Right lobe of liver (tissue), 6 donors: Measurements from ENCODE around the gene SLC7A8. TPM values are rescaled to one million over a fixed set of nuclear protein-coding genes. Genes with fewer than 3 reads are reported as not detected.

Experiments
- ATAC-seq, 4 donors: fragments of 200-7000 bp; cut with Tn5 transposase; one replicate each; pipeline ENCODE4 v1.9.1; 2020; ENCODE audit warnings: mild to moderate bottlenecking in 4 of 4, moderate library complexity in 4 of 4
- DNase-seq, 3 donors: peaks; one replicate each; pipeline ENCODE4 v3.0.0-alpha.2; 2020
- H3K27ac ChIP-seq, 3 donors: fragments of 200-600 bp; one replicate each; pipeline ENCODE4 v1.8.0; 2022
- H3K27me3 ChIP-seq, 2 donors: fragments of 200-600 bp; one replicate each; pipeline ENCODE4 v1.8.0; 2022
- H3K36me3 ChIP-seq, 4 donors: fragments of 200-600 bp; sonication (generic) in 1 of 4; one replicate each; pipeline versions ENCODE4 v1.5.1 to v1.8.0; 2017 to 2022; ENCODE audit warnings: control low read depth in 1 of 4
- H3K4me1 ChIP-seq, 4 donors: fragments of 200-600 bp; sonication (generic) in 1 of 4; one replicate each; pipeline versions ENCODE4 v1.5.1 to v1.8.0; 2017 to 2022; ENCODE audit warnings: control low read depth in 1 of 4
- H3K4me3 ChIP-seq, 3 donors: fragments of 200-600 bp; one replicate each; pipeline ENCODE4 v1.8.0; 2022
- H3K9me3 ChIP-seq, 4 donors: fragments of 200-600 bp; sonication (generic) in 1 of 4; one replicate each; pipeline versions ENCODE4 v1.5.1 to v1.8.0; 2017 to 2022; ENCODE audit warnings: control low read depth in 1 of 4
- CTCF ChIP-seq, 4 donors: fragments of 200-600 bp in 3 of 4; fragments of 450-650 bp in 1 of 4; IDR thresholded peaks; one replicate each; pipeline versions ENCODE4 v1.5.1 to v1.8.0; 2016 to 2022; ENCODE audit warnings: antibody characterized with exemption in 4 of 4, mild to moderate bottlenecking in 2 of 4
- POLR2A ChIP-seq: fragments of 450-650 bp; IDR thresholded peaks from one replicate; pipeline ENCODE4 v1.6.1; 2017; ENCODE audit warnings: antibody characterized with exemption, mild to moderate bottlenecking
- WGBS: methylation state at CpG from one replicate; pipeline ENCODE4 v1.1.6; 2018; ENCODE audit warnings: low coverage, low lambda C conversion rate; ENCODE audit not compliant: insufficient coverage; ENCODE audit errors: missing lambda C conversion rate; 5-methylcytosine and 5-hydroxymethylcytosine counted together
- intact Hi-C, 2 donors: fragments of 100-400 bp; cut with DNase I; formaldehyde crosslinking; loops; one replicate each; pipeline versions ENCODE4 v1.11.2 to v1.14.1; 2022
- total RNA-seq, 6 experiments: library from RNA; depleted of rRNA in 2 of 6; stranded (reverse); fragments of >200 nt in 2 of 6; fragmentation: NEBNext Ultra II Directional in 3 of 6; extraction: Animal tissue kit (Norgen Biotek cat#: 25700) in 3 of 6; gene quantifications; one replicate each; pipeline versions ENCODE4 v1.1.0 to v1.2.4, GENCODE V29; 2016 to 2023
- donor health status: DM: no; HTN: yes; CAD: no.
- donor health status: DM: no; HTN: no; CAD: no.
- donor health status: DM: no; HTN: no; CAD: no.
- donor health status: DM: no; HTN: yes; CAD: no.
- donor health status: DM: no; HTN: yes; CAD: no.

The SLC7A8 gene
- total RNA-seq, 6 experiments from 2014 or later: 3.2 to 10.1 (median 4.4) TPM

DNA sequence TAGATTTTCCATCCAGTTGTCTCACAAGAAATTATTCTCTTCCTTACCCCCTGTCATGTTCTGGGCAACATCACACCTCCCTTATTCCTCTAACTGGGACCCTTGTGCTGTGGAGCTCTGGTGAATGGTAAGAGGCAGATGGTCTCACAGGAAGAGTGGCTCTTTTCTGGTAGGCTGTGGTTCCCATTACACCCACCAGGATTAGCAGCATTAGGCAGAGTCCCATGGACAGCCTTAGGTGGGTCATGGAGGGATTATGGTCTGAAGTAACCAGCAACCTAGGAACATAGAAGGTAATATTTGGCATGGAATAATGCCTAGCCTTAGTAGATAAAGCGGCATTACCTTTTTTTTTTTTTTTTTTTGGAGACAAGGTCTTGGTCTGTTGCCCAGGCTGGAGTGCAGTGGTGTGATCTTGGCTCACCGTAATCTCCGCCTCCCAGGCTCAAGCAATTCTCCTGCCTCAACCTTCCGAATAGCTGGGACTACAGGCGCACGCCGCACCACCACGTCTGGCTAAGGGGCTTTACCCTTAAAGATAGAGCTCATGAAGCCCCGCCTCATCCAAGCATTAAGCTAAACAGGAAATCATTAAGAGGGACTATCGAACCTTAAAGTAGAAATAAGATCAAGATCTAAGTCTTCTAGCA lies 84.1 kb downstream of the SLC7A8 start:
- no peak for ATAC-seq
- 39% methylated on average over 3 of the region's 10 CpGs for WGBS
- DNase-seq: no peak
- Histone ChIP-seq H3K9me3 (no peaks in the 10 kb centered on the region), H3K27ac (no peak overlapping the region), H3K36me3 (peaks cover 0 to 8% (median 3%) of the 10 kb centered on the region in 4 donors), H3K4me3 (no peak overlapping the region), H3K4me1 (peaks cover 0 to 25% (median 3%) of the 10 kb centered on the region in 4 donors), H3K27me3 (no peaks in the 10 kb centered on the region)
- TF ChIP-seq CTCF (IDR thresholded peaks at IDR 0.05): no peak
- no peak for TF ChIP-seq POLR2A
- intact Hi-C loops: no loop called here

DNA sequence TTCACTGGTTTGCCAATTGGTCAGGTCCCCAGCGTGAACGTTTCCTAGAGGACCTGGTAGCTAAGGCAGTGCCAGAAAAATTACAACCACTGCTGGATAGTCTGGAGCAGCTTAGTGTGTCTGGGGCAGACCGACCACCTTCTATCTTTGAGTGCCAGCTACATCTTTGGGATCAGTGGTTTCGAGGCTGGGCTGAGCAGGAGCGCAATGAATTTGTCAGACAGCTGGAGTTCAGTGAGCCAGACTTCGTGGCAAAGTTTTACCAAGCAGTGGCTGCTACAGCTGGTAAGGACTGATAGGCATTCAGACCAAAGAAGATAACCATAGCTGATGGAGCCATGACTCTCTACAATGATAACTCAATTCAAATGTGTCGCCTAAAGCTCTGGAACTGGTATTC lies 85.7 kb downstream of the SLC7A8 start:
- Histone ChIP-seq H3K4me3 (no peak overlapping the region), H3K9me3 (no peaks in the 10 kb centered on the region), H3K27me3 (no peaks in the 10 kb centered on the region), H3K4me1 (peaks cover 0 to 36% (median 8%) of the 10 kb centered on the region in 4 donors), H3K36me3 (peaks cover 0 to 12% (median 3%) of the 10 kb centered on the region in 4 donors), H3K27ac (no peak overlapping the region)
- DNase-seq: no peak
- TF ChIP-seq POLR2A (no peak), CTCF (IDR thresholded peaks at IDR 0.05) (no peak)
- ATAC-seq: no peak
- intact Hi-C loops: no loop called here
- 88% methylated on average over 5 of the region's 7 CpGs for WGBS

GRCh38 chr14:23095196-23096108 lies 88.0 kb downstream of the SLC7A8 start, which contains the start of gene C14orf119:
C14orf119 (plus strand) TSS chr14:23095505; CDS start chr14:23097659, 2,154 bp downstream.
- Histone ChIP-seq H3K4me1 (peaks cover 0 to 36% (median 8%) of the 10 kb centered on the region in 4 donors), H3K9me3 (no peaks in the 10 kb centered on the region), H3K27me3 (no peaks in the 10 kb centered on the region), H3K36me3 (peaks cover 0 to 34% (median 7%) of the 10 kb centered on the region in 4 donors), H3K4me3 (peak within 1 kb of the TSS; percentile 79 to 91 (median 86)), H3K27ac (peak within 1 kb of the TSS; percentile 95 to 99 (median 97))
- DNase-seq: peak in 2 of 3 donors; percentile 99 to 100
- intact Hi-C loops: no loop called here
- WGBS: under 1% methylated on average over 35 of the region's 46 CpGs
- no peak for TF ChIP-seq CTCF (IDR thresholded peaks at IDR 0.05)
- TF ChIP-seq POLR2A: peak; percentile 83
- peak; percentile 89 to 95 (median 92) for ATAC-seq

DNA sequence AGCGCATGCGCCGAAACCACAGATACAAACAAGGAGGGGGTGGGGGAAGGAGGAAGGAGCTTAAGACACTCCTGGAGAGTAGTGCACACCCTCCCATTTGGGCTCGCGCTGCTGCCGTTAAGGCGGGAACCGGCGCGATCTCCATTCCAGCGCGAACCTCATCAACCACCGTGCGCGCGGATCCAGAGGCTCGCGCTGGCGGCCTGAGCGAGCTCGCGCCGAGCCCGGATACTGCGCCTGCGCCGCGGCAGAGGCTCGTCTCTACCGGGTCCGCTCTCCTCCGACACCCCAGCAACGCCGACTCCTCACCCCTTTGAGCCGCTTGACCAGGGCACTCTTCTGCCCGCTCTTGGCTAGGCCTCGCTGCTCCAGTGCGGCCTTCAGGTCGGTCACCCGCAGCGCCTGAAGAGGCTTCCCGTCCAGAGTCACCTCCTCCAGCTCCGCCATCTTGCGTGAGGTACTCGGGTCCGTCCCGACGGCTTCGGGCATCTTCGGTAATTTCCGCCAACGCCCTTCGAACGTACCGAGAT lies 88.7 kb downstream of the SLC7A8 start, which contains the start of gene ACIN1:
Gene ACIN1 (minus strand): TSS at position 471 of the 530 bp plus-strand sequence. CDS start 24 bp downstream, at position 447.
- no peaks in the 10 kb centered on the region for H3K9me3 ChIP-seq
- peak within 1 kb of the TSS; percentile 95 to 99 (median 97) for H3K27ac ChIP-seq
- 0% methylated on average over 3 of the region's 55 CpGs for WGBS
- H3K36me3 ChIP-seq: peaks cover 6 to 41% (median 12%) of the 10 kb centered on the region in 4 donors
- H3K4me1 ChIP-seq: peaks cover 0 to 35% (median 8%) of the 10 kb centered on the region in 4 donors
- H3K27me3 ChIP-seq: no peaks in the 10 kb centered on the region
- intact Hi-C loops: no loop called here
- H3K4me3 ChIP-seq: peak within 1 kb of the TSS; percentile 79 to 91 (median 86)
- peak in 2 of 3 donors; percentile 76 to 98 for DNase-seq
- peak; percentile 3 for TF ChIP-seq POLR2A
- TF ChIP-seq CTCF (IDR thresholded peaks at IDR 0.05): no peak
- peak; percentile 59 to 71 (median 70) for ATAC-seq
